ENCODE results near the gene NOTUM.
"Not testable (repeated sequence)": the region's sequence is repeated elsewhere in the genome, so short reads cannot be mapped to it uniquely, and the experiment has no call there.

NOTUM gene

GRCh38 chr17:81996232-81996756, 35.3 kb upstream of the NOTUM start:
- no peak for DNase-seq

GRCh38 chr17:81995463-81996231, 34.7 kb upstream of the NOTUM start:
- no peak for DNase-seq

- DNase-seq = no peak
Observed at GRCh38 chr17:81994593-81995462, 33.8 kb upstream of the NOTUM start.

GRCh38 chr17:81993729-81994592, 33.0 kb upstream of the NOTUM start:
- DNase-seq = no peak

GRCh38 chr17:81992306-81993102, 31.5 kb upstream of the NOTUM start:
- DNase-seq = no peak

- no peak for DNase-seq
Observed at GRCh38 chr17:81991684-81992305, 30.8 kb upstream of the NOTUM start.

- no peak for DNase-seq
Observed at GRCh38 chr17:81990836-81991683, 30.1 kb upstream of the NOTUM start.

- DNase-seq = no peak
Observed at GRCh38 chr17:81987161-81987770, 26.3 kb upstream of the NOTUM start.

- DNase-seq = no peak
Observed at GRCh38 chr17:81986606-81987005, 25.6 kb upstream of the NOTUM start.

GRCh38 chr17:81984773-81985410, 23.9 kb upstream of the NOTUM start:
- no peak for DNase-seq

- no peak for DNase-seq
Observed at GRCh38 chr17:81983639-81984373, 22.8 kb upstream of the NOTUM start.

GRCh38 chr17:81983011-81983638, 22.1 kb upstream of the NOTUM start:
- no peak for DNase-seq

- not testable (repeated sequence) for DNase-seq
Observed at GRCh38 chr17:81981511-81981910, 20.5 kb upstream of the NOTUM start.

- peak in 1 of 6 experiments; percentile 13 for DNase-seq
Observed at GRCh38 chr17:81980707-81981343, 19.8 kb upstream of the NOTUM start.

- DNase-seq = no peak
Observed at GRCh38 chr17:81980122-81980521, 19.1 kb upstream of the NOTUM start.

GRCh38 chr17:81978524-81979298, 17.7 kb upstream of the NOTUM start:
- no peak for DNase-seq

Data from stimulated activated naive CD4-positive, alpha-beta T cell (primary cell).